ENCODE measurements around the gene LRRC4.
A peak's percentile ranks its signal among the peaks of the same experiment; 100 is the strongest.

Gene LRRC4

GRCh38 chr7:128059143-128059988 lies 28.1 kb upstream of the LRRC4 start:
- DNase-seq: no peak

GRCh38 chr7:128057909-128058308 lies 26.7 kb upstream of the LRRC4 start:
- no peak for DNase-seq

- DNase-seq: no peak
Observed at GRCh38 chr7:128056901-128057300, 25.7 kb upstream of the LRRC4 start.

- no peak for DNase-seq
Observed at GRCh38 chr7:128055637-128056036, 24.4 kb upstream of the LRRC4 start.

- no peak for DNase-seq
Observed at GRCh38 chr7:128054511-128054910, 23.3 kb upstream of the LRRC4 start.

GRCh38 chr7:128053991-128054390 lies 22.8 kb upstream of the LRRC4 start:
- no peak for DNase-seq

- DNase-seq: peak; percentile 39 to 51 (median 44)
Observed at GRCh38 chr7:128053023-128053422, 21.8 kb upstream of the LRRC4 start.

- no peak for DNase-seq
Observed at GRCh38 chr7:128052404-128052803, 21.2 kb upstream of the LRRC4 start.

- DNase-seq: peak; percentile 41 to 64 (median 61)
Observed at GRCh38 chr7:128045766-128046165, 14.5 kb upstream of the LRRC4 start.

GRCh38 chr7:128045158-128045557 lies 13.9 kb upstream of the LRRC4 start:
- DNase-seq: no peak

GRCh38 chr7:128044064-128044463 lies 12.8 kb upstream of the LRRC4 start:
- DNase-seq: no peak

GRCh38 chr7:128042012-128042411 lies 10.8 kb upstream of the LRRC4 start:
- DNase-seq: no peak

- DNase-seq: peak; percentile 42 to 71 (median 63)
Observed at GRCh38 chr7:128041203-128041602, 10.0 kb upstream of the LRRC4 start.

GRCh38 chr7:128040205-128040604 lies 9.0 kb upstream of the LRRC4 start:
- no peak for DNase-seq

GRCh38 chr7:128039544-128039953 lies 8.3 kb upstream of the LRRC4 start:
- DNase-seq: no peak

- DNase-seq: no peak
Observed at GRCh38 chr7:128037880-128038619, 6.8 kb upstream of the LRRC4 start.

- DNase-seq: no peak
Observed at GRCh38 chr7:128037081-128037480, 5.8 kb upstream of the LRRC4 start.

- DNase-seq: no peak
Observed at GRCh38 chr7:128036226-128036940, 5.1 kb upstream of the LRRC4 start.

- DNase-seq: no peak
Observed at GRCh38 chr7:128035712-128036111, 4.5 kb upstream of the LRRC4 start.

GRCh38 chr7:128034825-128035224 lies 3.6 kb upstream of the LRRC4 start:
- no peak for DNase-seq

- DNase-seq: no peak
Observed at GRCh38 chr7:128033246-128033645, 2.0 kb upstream of the LRRC4 start.

- DNase-seq: peak; percentile 49 to 71 (median 62)
Observed at GRCh38 chr7:128032605-128033235, 1.5 kb upstream of the LRRC4 start.

Data from suppressor macrophage treated with lipopolysaccharide for 1 hour (primary cell).